ENCODE data around the gene CUEDC1.

CUEDC1 gene

GRCh38 chr17:57911834-57912673 lies 43.2 kb downstream of the CUEDC1 start:
- Histone ChIP-seq H3K36me3 (ENCODE audit: insufficient read depth, low read length) (no peaks in the 10 kb centered on the region), H3K27ac (ENCODE audit: low read length) (no peak overlapping the region), H3K4me3 (ENCODE audit: low read depth in 1 of 2, low read length in 2 of 2) (no peak overlapping the region), H3K4me1 (ENCODE audit: insufficient read depth, low read length) (no peaks in the 10 kb centered on the region), H3K79me2 (ENCODE audit: insufficient read depth, low read length) (no peaks in the 10 kb centered on the region), H4K20me1 (ENCODE audit: insufficient read depth, low read length) (no peaks in the 10 kb centered on the region), H3K27me3 (ENCODE audit: insufficient read depth, low read length, poor library complexity) (peaks cover 8% of the 10 kb centered on the region), H3K9me3 (ENCODE audit: insufficient read depth, low read length, severe bottlenecking) (no peaks in the 10 kb centered on the region), H2AFZ (ENCODE audit: low read depth, low read length) (no peak overlapping the region), H3K9ac (ENCODE audit: low read depth, low read length) (no peak overlapping the region), H3K4me2 (ENCODE audit: insufficient read depth, low read length) (no peak overlapping the region)
- TF ChIP-seq CTCF (IDR thresholded peaks at IDR 0.05; ENCODE audit: borderline replicate concordance, extremely low read depth, low read length, poor library complexity, severe bottlenecking): no peak
- no peak for DNase-seq
- ATAC-seq (ENCODE audit: insufficient read depth, low read depth): no peak

GRCh38 chr17:57910462-57911420 lies 44.5 kb downstream of the CUEDC1 start:
- Histone ChIP-seq H4K20me1 (ENCODE audit: insufficient read depth, low read length) (no peaks in the 10 kb centered on the region), H3K79me2 (ENCODE audit: insufficient read depth, low read length) (no peaks in the 10 kb centered on the region), H3K36me3 (ENCODE audit: insufficient read depth, low read length) (no peaks in the 10 kb centered on the region), H3K4me1 (ENCODE audit: insufficient read depth, low read length) (no peaks in the 10 kb centered on the region), H3K4me2 (ENCODE audit: insufficient read depth, low read length) (no peak overlapping the region), H3K4me3 (ENCODE audit: low read depth in 1 of 2, low read length in 2 of 2) (no peak overlapping the region), H3K9me3 (ENCODE audit: insufficient read depth, low read length, severe bottlenecking) (no peaks in the 10 kb centered on the region), H3K27ac (ENCODE audit: low read length) (no peak overlapping the region), H3K9ac (ENCODE audit: low read depth, low read length) (no peak overlapping the region), H3K27me3 (ENCODE audit: insufficient read depth, low read length, poor library complexity) (peaks cover 8% of the 10 kb centered on the region), H2AFZ (ENCODE audit: low read depth, low read length) (no peak overlapping the region)
- ATAC-seq (ENCODE audit: insufficient read depth, low read depth) (no peak), DNase-seq (no peak)
- TF ChIP-seq CTCF (IDR thresholded peaks at IDR 0.05; ENCODE audit: borderline replicate concordance, extremely low read depth, low read length, poor library complexity, severe bottlenecking) (no peak), EZH2 (IDR thresholded peaks at IDR 0.05; ENCODE audit: borderline replicate concordance, low read depth, low read length, severe bottlenecking) (no peak)

GRCh38 chr17:57909551-57909950 lies 45.7 kb downstream of the CUEDC1 start:
- Histone ChIP-seq H3K4me2 (ENCODE audit: insufficient read depth, low read length) (no peak overlapping the region), H3K9me3 (ENCODE audit: insufficient read depth, low read length, severe bottlenecking) (no peaks in the 10 kb centered on the region), H4K20me1 (ENCODE audit: insufficient read depth, low read length) (no peaks in the 10 kb centered on the region), H3K4me1 (ENCODE audit: insufficient read depth, low read length) (no peaks in the 10 kb centered on the region), H3K79me2 (ENCODE audit: insufficient read depth, low read length) (no peaks in the 10 kb centered on the region), H3K27ac (ENCODE audit: low read length) (no peak overlapping the region), H3K36me3 (ENCODE audit: insufficient read depth, low read length) (no peaks in the 10 kb centered on the region), H2AFZ (ENCODE audit: low read depth, low read length) (no peak overlapping the region), H3K27me3 (ENCODE audit: insufficient read depth, low read length, poor library complexity) (peaks cover under 1% of the 10 kb centered on the region), H3K4me3 (ENCODE audit: low read depth in 1 of 2, low read length in 2 of 2) (no peak overlapping the region), H3K9ac (ENCODE audit: low read depth, low read length) (no peak overlapping the region)
- no peak for TF ChIP-seq EZH2 (IDR thresholded peaks at IDR 0.05; ENCODE audit: borderline replicate concordance, low read depth, low read length, severe bottlenecking)
- no peak for TF ChIP-seq CTCF (IDR thresholded peaks at IDR 0.05; ENCODE audit: borderline replicate concordance, extremely low read depth, low read length, poor library complexity, severe bottlenecking)
- DNase-seq (no peak), ATAC-seq (ENCODE audit: insufficient read depth, low read depth) (no peak)

Data from DND-41 (cell line).